Mammary epithelial cell (primary cell): ENCODE results near the gene CCDC70.

ENCODE experiments used
- EZH2 ChIP-seq: IDR thresholded peaks from 2 replicates; pipeline ENCODE4 v1.6.1; 2012; ENCODE audit warnings: low read length, inconsistent platforms, borderline replicate concordance
- TF ChIP-seq, protein P1 (sequence below), 2 donors: IDR thresholded peaks in 1 of 2; conservative IDR thresholded peaks in 1 of 2; 2 replicates each; pipeline ENCODE4 v1.5.1; 2011 to 2012; ENCODE audit warnings: inconsistent platforms in 2 of 2, low read length in 2 of 2, mild to moderate bottlenecking in 2 of 2, control low read depth in 1 of 2, low read depth in 1 of 2; ENCODE audit not compliant: insufficient read depth in 1 of 2; ENCODE audit errors: extremely low read depth in 1 of 2

DNA sequence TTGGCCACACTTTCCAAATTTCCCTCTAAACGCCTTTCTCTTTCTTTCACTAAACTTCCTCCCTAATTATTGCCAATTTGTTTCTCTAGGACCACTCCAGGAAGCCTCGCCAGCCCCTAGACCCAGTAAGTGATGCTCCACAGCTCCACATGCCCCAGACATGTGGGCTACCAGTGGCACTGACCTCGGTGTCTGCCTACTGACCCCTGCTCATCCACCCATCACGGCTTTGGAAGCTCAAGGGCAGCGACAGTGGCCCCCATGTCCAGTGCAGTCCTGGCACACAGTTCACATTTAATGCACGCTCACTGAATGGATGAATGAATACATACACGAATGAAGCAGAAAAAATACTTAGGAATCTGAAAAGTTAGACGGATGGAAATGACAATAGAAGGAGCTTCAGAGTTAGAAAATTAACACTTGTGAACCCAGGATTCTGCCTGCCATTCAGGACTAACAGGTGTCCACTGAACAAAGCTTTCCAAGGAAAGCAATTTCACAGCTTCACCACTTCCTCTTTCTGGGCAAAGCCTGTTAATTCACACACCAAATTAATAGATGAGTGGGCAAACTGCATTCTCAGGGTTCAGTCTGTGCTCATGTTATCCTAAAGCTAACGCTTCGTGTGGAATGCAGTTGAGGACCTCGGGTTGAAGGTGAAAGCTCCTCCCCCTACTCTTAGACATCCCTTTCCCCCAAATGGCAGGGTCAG, 50.9 kb downstream of the CCDC70 start:
- TF ChIP-seq, protein P1, sequence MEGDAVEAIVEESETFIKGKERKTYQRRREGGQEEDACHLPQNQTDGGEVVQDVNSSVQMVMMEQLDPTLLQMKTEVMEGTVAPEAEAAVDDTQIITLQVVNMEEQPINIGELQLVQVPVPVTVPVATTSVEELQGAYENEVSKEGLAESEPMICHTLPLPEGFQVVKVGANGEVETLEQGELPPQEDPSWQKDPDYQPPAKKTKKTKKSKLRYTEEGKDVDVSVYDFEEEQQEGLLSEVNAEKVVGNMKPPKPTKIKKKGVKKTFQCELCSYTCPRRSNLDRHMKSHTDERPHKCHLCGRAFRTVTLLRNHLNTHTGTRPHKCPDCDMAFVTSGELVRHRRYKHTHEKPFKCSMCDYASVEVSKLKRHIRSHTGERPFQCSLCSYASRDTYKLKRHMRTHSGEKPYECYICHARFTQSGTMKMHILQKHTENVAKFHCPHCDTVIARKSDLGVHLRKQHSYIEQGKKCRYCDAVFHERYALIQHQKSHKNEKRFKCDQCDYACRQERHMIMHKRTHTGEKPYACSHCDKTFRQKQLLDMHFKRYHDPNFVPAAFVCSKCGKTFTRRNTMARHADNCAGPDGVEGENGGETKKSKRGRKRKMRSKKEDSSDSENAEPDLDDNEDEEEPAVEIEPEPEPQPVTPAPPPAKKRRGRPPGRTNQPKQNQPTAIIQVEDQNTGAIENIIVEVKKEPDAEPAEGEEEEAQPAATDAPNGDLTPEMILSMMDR (conservative IDR thresholded peaks at IDR 0.05 in 1 of 2, IDR thresholded peaks at IDR 0.05 in 1 of 2; ENCODE audit: extremely low read depth in 1 of 2, insufficient read depth in 1 of 2, low read depth in 1 of 2, low read length in 2 of 2): no peak
- TF ChIP-seq EZH2: no peak
